Cardiac fibroblast (primary cell): Measurements from ENCODE around the gene PDE4B.

Experiments used
- DNase-seq, 2 donors: peaks; one replicate each; pipeline versions ENCODE4 v3.0.0 to v3.0.0-alpha.2; 2010; ENCODE audit warnings: low read depth in 2 of 2
- H3K4me3 ChIP-seq, 2 donors: replicated peaks in 1 of 2; 1 replicate in 1 of 2; 2 replicates in 1 of 2; pipeline ENCODE4 v1.5.1; 2011; ENCODE audit warnings: low read depth in 2 of 2, low read length in 2 of 2, mild to moderate bottlenecking in 2 of 2, moderate library complexity in 1 of 2
- TF ChIP-seq, protein P1 (sequence below): IDR thresholded peaks from one replicate; pipeline ENCODE4 v1.5.1; 2011; ENCODE audit warnings: low read depth, mild to moderate bottlenecking, low read length, inconsistent platforms

PDE4B gene

DNA sequence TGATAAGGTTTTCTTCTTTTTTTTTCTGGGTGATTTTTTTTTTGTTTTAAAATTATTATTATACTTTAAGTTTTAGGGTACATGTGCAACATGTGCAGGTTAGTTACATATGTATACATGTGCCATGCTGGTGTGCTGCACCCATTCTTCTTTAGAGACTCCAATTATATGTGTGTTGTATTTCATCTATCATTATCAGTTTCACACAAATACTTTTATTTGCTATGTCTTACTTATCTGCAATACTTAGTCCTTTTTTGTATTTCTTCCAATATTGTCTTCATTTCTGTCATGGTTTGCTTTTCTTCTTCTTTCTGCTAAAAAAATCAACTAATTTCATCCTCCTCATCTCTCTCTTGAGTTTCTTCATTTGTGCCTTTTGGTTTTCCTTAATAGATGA lies 3.9 kb upstream of the PDE4B start:
- H3K4me3 ChIP-seq = no peak overlapping the region
- TF ChIP-seq, protein P1, sequence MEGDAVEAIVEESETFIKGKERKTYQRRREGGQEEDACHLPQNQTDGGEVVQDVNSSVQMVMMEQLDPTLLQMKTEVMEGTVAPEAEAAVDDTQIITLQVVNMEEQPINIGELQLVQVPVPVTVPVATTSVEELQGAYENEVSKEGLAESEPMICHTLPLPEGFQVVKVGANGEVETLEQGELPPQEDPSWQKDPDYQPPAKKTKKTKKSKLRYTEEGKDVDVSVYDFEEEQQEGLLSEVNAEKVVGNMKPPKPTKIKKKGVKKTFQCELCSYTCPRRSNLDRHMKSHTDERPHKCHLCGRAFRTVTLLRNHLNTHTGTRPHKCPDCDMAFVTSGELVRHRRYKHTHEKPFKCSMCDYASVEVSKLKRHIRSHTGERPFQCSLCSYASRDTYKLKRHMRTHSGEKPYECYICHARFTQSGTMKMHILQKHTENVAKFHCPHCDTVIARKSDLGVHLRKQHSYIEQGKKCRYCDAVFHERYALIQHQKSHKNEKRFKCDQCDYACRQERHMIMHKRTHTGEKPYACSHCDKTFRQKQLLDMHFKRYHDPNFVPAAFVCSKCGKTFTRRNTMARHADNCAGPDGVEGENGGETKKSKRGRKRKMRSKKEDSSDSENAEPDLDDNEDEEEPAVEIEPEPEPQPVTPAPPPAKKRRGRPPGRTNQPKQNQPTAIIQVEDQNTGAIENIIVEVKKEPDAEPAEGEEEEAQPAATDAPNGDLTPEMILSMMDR = no peak
- no peak for DNase-seq

DNA sequence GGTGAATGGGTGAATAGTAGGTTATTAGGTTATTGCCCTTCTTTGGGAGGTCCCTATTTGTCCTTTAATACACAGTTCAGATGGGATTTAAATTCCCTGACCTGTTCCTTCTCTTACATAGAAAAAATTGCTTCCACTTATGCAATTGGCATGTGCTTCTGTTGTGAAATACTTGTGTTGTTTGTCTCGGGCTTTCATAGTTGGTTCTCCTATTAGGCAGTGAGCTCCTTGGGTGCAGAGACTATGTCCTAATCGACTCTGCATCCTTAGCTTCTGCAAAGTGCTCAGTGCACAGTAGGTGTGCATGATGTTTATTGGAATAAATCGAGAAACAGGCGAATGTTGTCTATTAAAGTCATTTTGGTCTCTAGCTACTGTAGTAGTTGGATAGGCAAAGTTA lies 1.3 kb upstream of the PDE4B start:
- TF ChIP-seq, protein P1 = no peak
- no peak overlapping the region for H3K4me3 ChIP-seq
- peak in 1 of 2 donors; percentile 54 for DNase-seq

DNA sequence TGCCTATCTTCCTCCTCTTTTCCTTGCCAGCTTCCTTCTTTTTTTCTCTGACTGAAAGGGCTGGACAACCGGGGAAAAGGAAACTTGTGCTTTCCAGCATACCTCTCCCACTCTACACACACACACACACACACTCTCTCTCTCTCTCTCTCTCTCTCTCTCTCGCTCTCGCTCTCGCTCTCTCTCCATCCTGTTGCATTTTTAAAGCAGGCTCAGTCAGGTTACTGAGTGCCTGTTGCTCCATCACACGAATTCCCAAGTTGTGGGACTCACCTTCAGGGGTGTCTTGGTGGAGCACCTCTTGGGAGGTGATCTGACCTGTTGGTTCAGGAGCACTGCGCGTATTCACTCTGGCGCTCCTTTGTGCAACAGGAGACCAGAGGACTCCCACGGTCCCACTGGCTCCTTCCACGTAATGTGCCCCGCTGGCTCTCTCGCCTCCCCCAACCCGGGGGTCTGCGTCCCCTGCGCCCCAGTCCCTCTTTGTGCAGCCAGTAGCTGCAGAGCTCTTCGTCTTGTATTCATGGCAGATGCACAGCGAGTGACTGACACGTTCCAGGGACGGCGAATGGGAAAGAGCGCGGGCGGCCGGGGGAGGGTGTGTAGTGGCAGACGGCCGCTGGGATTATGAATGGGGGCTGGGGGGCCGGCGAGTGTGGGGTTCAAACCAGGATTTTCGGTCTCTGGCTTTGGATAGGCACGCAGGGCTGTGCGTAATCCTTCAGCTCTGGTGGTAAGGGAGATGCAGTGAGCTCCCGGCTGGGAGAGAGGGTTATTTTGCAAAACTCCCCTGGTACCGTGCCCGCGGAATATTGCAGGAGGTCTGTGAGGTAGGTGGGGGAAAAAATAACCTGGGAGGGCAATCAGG lies 660 bp upstream of the PDE4B start:
- peak overlapping the region; percentile 32 to 38 for H3K4me3 ChIP-seq
- TF ChIP-seq, protein P1 = no peak
- peak in 1 of 2 donors; percentile 31 for DNase-seq

DNA sequence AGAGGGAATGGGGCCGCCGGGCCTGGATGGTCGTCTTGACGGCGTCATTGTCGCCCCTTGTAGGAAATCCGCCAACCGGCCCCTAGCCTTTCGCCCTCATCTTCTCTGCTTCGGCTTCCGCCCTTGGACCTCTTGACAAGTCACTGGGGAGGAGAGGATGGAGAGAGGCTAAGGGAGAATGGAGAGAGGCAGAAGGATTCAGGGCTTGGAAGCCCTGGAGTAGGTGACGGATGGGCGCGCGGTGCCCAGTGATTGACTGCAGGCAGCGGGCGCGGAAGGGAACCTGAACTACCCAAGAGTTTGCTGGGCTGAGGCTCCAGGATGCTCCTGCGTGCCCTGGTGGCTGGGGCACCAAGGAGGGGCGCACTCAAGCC lies 651 bp downstream of the PDE4B start:
- peak in 1 of 2 donors; percentile 9 for DNase-seq
- H3K4me3 ChIP-seq = peak overlapping the region in 1 of 2 donors; percentile 38
- TF ChIP-seq, protein P1 = no peak

DNA sequence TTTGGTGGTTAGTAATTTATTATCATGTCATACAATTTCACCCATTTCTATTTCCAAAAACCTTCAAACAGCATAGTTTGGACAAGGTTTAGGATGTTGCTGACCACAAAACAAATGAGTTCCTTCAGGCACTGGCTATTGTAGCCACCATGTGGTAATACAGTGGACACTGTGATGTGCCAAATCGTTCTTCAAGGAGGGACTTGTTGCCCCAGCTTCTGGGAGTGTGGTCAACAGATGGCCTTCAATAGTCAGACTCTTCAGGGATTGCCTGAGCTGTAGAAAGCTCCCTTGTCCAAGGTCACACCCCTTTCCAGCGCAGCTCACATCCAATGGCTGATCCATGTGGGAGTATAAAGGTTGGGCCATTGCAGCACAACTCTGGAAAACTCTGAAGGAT lies 2.6 kb downstream of the PDE4B start:
- TF ChIP-seq, protein P1 = no peak
- no peak overlapping the region for H3K4me3 ChIP-seq
- no peak for DNase-seq

DNA sequence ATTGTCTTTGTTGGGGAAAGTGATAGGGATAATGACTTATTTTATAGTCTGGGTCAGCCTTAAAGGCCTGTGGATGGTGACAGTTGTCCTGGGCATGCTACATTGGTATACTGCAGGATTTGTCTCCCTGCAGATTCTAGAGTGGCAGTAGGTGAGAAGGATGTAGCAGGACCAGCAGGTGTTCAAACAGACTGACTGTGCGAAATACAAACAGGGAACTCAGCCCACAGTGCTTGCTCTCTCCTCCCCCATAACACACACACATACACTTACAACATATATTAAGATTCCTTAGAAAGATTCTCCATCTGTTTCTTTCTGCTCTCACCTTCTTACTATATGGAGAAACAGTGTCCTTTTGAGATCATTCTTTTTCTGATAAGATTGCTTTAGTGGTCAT lies 6.9 kb downstream of the PDE4B start:
- TF ChIP-seq, protein P1 = no peak
- no peak overlapping the region for H3K4me3 ChIP-seq
- DNase-seq = no peak
